HG02642 (cell line): ENCODE data around the gene PLEKHA5.

ENCODE experiments used
- ATAC-seq: cut with Tn5 transposase; IDR thresholded peaks from one replicate; pipeline ENCODE4 v1.9.1; 2021; ENCODE audit warnings: mild to moderate bottlenecking; ENCODE audit not compliant: unreplicated experiment, poor library complexity

PLEKHA5 gene

DNA sequence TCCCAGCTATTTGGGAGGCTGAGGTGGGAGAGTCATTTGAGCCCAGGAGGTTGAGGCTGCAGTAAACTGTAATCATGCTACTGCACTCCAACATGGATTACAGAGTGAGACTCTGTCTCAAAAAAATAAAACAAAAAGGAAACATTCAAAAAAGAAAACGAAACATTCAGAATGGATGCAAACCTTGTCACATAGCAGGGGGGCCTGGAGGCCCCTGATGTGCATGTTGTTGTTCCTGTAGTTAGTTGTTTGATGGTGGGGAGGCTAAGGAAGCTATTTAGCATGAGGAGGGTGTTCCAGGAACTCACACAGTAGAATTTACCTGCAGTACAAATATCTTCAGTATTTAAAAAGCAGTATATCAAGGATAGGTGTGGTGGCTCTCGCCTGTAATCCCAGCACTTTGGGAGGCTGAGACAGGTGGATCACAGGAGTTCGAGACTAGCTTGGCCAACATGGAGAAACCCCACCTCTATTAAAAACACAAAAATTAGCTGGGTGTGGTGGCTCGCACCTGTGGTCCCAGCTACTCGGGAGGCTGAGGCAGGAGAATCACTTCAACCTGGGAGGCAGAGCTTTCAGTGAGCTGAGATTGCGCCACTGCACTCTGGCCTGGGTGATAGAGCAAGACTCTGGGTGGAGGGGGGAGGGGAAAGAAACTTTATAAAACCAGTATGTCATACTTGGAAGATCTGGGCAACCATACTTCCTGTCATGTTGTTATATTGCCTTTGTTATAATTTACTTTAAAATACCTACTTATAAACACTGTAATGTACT is 292.2 kb downstream of the PLEKHA5 start:
- no peak for ATAC-seq

DNA sequence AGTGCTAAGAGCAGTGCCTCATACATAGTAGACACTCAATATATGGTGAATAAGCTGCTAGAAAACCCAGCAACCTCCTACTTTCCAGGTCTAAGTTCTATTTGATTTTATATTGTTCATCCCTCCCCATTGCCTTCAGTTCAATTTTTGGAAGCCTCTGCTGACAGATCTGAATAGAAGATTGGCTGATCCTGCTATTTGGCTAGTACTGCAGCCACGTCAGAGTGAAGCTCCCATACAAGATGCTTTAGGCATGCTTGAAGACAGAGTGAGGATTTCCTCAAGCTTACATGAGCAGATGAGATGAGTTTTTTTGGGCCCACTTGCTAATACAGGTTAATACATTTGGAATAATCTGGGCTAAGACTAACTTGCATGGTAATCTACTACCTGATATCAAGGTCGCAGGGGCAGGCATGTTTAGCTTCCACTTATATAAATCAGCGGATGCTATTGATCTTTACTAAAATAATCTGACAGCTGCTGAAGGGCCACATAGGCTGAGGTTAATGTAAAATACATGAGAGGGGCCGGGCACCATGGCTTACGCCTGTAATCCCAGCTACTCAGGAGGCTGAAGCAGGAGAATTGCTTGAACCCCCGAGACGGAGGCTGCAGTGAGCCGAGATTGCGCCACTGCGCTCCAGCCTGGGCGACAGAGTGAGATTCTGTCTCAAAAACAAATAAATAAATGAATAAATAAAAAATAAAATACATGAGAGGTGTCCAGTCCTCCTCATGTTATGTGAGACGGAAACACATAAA is 293.8 kb downstream of the PLEKHA5 start:
- no peak for ATAC-seq
